Upper lobe of left lung (tissue), 6 donors: ENCODE data around the gene AMFR. TPM values are rescaled to one million over a fixed set of nuclear protein-coding genes. Genes with fewer than 3 reads are reported as not detected.

ENCODE experiments used
- ATAC-seq, 2 donors: fragments of 200-7000 bp; cut with Tn5 transposase; one replicate each; pipeline ENCODE4 v1.9.1; 2022; ENCODE audit warnings: mild to moderate bottlenecking in 2 of 2, moderate library complexity in 2 of 2; ENCODE audit not compliant: low FRiP score in 2 of 2
- DNase-seq, 2 donors: peaks; one replicate each; pipeline ENCODE4 v3.0.0-alpha.2; 2019 to 2020
- H3K27ac ChIP-seq, 4 donors: fragments of 200-600 bp; sonication (generic); one replicate each; pipeline ENCODE4 v1.5.1; 2016 to 2019
- H3K27me3 ChIP-seq, 4 donors: fragments of 200-600 bp; sonication (generic); one replicate each; pipeline ENCODE4 v1.5.1; 2017 to 2019
- H3K36me3 ChIP-seq, 4 donors: fragments of 200-600 bp; sonication (generic); one replicate each; pipeline ENCODE4 v1.5.1; 2016 to 2019
- H3K4me1 ChIP-seq, 4 donors: fragments of 200-600 bp; sonication (generic); one replicate each; pipeline ENCODE4 v1.5.1; 2018 to 2019
- H3K4me3 ChIP-seq, 4 donors: fragments of 200-600 bp; sonication (generic); one replicate each; pipeline ENCODE4 v1.5.1; 2017 to 2019; ENCODE audit warnings: mild to moderate bottlenecking in 2 of 4, moderate library complexity in 1 of 4
- H3K9me3 ChIP-seq, 4 donors: fragments of 200-600 bp; sonication (generic); one replicate each; pipeline ENCODE4 v1.5.1; 2018 to 2019
- CTCF ChIP-seq, 6 experiments: fragments of 450-650 bp in 4 of 6; fragments of 200-600 bp in 2 of 6; sonication (generic) in 2 of 6; IDR thresholded peaks; one replicate each; pipeline ENCODE4 v1.5.1; 2016 to 2019; ENCODE audit warnings: antibody characterized with exemption in 6 of 6
- EP300 ChIP-seq, 4 donors: sonication (generic); formaldehyde crosslinking; IDR thresholded peaks; one replicate each; pipeline ENCODE4 v1.5.1; 2017; ENCODE audit warnings: antibody characterized with exemption in 4 of 4, control low read depth in 2 of 4
- POLR2A ChIP-seq, 4 donors: fragments of 450-650 bp; IDR thresholded peaks; one replicate each; pipeline ENCODE4 v1.5.1; 2016 to 2017; ENCODE audit warnings: antibody characterized with exemption in 4 of 4, mild to moderate bottlenecking in 2 of 4
- POLR2AphosphoS5 ChIP-seq, 2 donors: sonication (generic); formaldehyde crosslinking; IDR thresholded peaks; one replicate each; pipeline ENCODE4 v1.5.1; 2017; ENCODE audit warnings: antibody characterized with exemption in 2 of 2
- WGBS, 2 donors: methylation state at CpG; one replicate each; pipeline ENCODE4 v1.1.5; 2017 to 2018; 5-methylcytosine and 5-hydroxymethylcytosine counted together
- total RNA-seq, 6 donors: library from RNA; depleted of rRNA in 4 of 6; stranded (reverse); fragments of >200 nt in 4 of 6; gene quantifications; one replicate each; pipeline versions ENCODE4 v1.1.0 to v1.2.1, GENCODE V29; 2016 to 2021
- donor health status: DM: no; HTN: no; CAD: no; lungs with moderate emphysema.
- donor health status: DM: no; HTN: yes; CAD: no; lungs with severe emphysema.

Gene AMFR
- total RNA-seq, 6 donors from 2014 or later: 67.1 to 344 (median 98.0) TPM

GRCh38 chr16:56466344-56466743, 41.0 kb upstream of the AMFR start:
- no peak for ATAC-seq
- TF ChIP-seq CTCF (IDR thresholded peaks at IDR 0.05): no peak
- TF ChIP-seq POLR2A (IDR thresholded peaks at IDR 0.05): no peak
- no peak for TF ChIP-seq POLR2AphosphoS5 (IDR thresholded peaks at IDR 0.05)
- no peak for TF ChIP-seq EP300 (IDR thresholded peaks at IDR 0.05)
- Histone ChIP-seq H3K9me3 (no peaks in the 10 kb centered on the region), H3K4me3 (no peak overlapping the region), H3K27me3 (no peaks in the 10 kb centered on the region), H3K4me1 (peaks cover 0 to 6% (median 3%) of the 10 kb centered on the region in 4 donors), H3K27ac (no peak overlapping the region), H3K36me3 (peaks cover 20 to 90% (median 45%) of the 10 kb centered on the region in 4 donors)
- DNase-seq: no peak
- 97 to 100% methylated on average over 2 of the region's 2 CpGs for WGBS, 2 donors

GRCh38 chr16:56463153-56463552, 37.8 kb upstream of the AMFR start:
- peaks cover 10 to 81% (median 29%) of the 10 kb centered on the region in 4 donors for H3K36me3 ChIP-seq

GRCh38 chr16:56462064-56462796, 36.9 kb upstream of the AMFR start:
- H3K27ac ChIP-seq: no peak overlapping the region
- H3K4me3 ChIP-seq: no peak overlapping the region
- peaks cover 0 to 6% (median 3%) of the 10 kb centered on the region in 4 donors for H3K4me1 ChIP-seq
- no peaks in the 10 kb centered on the region for H3K27me3 ChIP-seq
- peaks cover 10 to 80% (median 29%) of the 10 kb centered on the region in 4 donors for H3K36me3 ChIP-seq
- WGBS, 2 donors: 52 to 62% methylated on average over 3 of the region's 3 CpGs
- ATAC-seq (no peak), DNase-seq (no peak)
- no peaks in the 10 kb centered on the region for H3K9me3 ChIP-seq
- TF ChIP-seq CTCF (IDR thresholded peaks at IDR 0.05) (no peak), EP300 (IDR thresholded peaks at IDR 0.05) (no peak), POLR2AphosphoS5 (IDR thresholded peaks at IDR 0.05) (no peak), POLR2A (IDR thresholded peaks at IDR 0.05) (no peak)

More at GRCh38 chr16:56463153-56463552, 37.8 kb upstream of the AMFR start:
- WGBS, 2 donors: 93 to 99% methylated on average over 3 to 6 of the region's 6 CpGs
- Histone ChIP-seq H3K4me3 (no peak overlapping the region), H3K9me3 (no peaks in the 10 kb centered on the region), H3K27me3 (no peaks in the 10 kb centered on the region), H3K27ac (no peak overlapping the region), H3K4me1 (peaks cover 0 to 6% (median 3%) of the 10 kb centered on the region in 4 donors)
- no peak for DNase-seq
- no peak for ATAC-seq
- no peak for TF ChIP-seq EP300 (IDR thresholded peaks at IDR 0.05)
- no peak for TF ChIP-seq POLR2A (IDR thresholded peaks at IDR 0.05)
- no peak for TF ChIP-seq CTCF (IDR thresholded peaks at IDR 0.05)
- TF ChIP-seq POLR2AphosphoS5 (IDR thresholded peaks at IDR 0.05): no peak

GRCh38 chr16:56460101-56460500, 34.8 kb upstream of the AMFR start:
- Histone ChIP-seq H3K27ac (no peak overlapping the region), H3K4me3 (no peak overlapping the region), H3K36me3 (peaks cover 10 to 78% (median 20%) of the 10 kb centered on the region in 4 donors), H3K27me3 (no peaks in the 10 kb centered on the region), H3K4me1 (peaks cover 0 to 6% (median 3%) of the 10 kb centered on the region in 4 donors), H3K9me3 (no peaks in the 10 kb centered on the region)
- TF ChIP-seq POLR2AphosphoS5 (IDR thresholded peaks at IDR 0.05): no peak
- TF ChIP-seq CTCF (IDR thresholded peaks at IDR 0.05): no peak
- TF ChIP-seq POLR2A (IDR thresholded peaks at IDR 0.05): no peak
- TF ChIP-seq EP300 (IDR thresholded peaks at IDR 0.05): no peak
- DNase-seq: no peak
- no peak for ATAC-seq
- WGBS, 2 donors: 83 to 94% methylated on average over 2 of the region's 2 CpGs
